ENCODE data around the gene ERBB4.

Gene ERBB4

DNA sequence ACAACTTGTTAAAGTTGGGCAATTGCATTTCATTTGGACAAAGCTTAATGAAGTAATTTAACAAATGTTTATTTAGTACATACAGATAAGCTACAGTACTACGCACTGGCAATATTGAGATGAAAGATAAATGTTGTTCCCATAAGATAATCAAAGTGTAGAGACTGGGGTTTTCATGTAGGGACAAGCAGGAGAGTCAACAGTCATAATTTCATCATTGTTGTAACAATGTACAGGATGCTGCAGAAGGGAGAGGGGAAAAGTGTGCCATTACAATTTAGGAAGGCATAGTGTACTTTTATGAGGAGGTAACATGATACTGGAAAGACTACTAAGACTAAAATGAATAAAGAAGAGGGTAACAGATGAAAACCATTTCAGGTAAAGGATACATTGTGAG, 441.6 kb downstream of the ERBB4 start:
- TF ChIP-seq, protein P1, sequence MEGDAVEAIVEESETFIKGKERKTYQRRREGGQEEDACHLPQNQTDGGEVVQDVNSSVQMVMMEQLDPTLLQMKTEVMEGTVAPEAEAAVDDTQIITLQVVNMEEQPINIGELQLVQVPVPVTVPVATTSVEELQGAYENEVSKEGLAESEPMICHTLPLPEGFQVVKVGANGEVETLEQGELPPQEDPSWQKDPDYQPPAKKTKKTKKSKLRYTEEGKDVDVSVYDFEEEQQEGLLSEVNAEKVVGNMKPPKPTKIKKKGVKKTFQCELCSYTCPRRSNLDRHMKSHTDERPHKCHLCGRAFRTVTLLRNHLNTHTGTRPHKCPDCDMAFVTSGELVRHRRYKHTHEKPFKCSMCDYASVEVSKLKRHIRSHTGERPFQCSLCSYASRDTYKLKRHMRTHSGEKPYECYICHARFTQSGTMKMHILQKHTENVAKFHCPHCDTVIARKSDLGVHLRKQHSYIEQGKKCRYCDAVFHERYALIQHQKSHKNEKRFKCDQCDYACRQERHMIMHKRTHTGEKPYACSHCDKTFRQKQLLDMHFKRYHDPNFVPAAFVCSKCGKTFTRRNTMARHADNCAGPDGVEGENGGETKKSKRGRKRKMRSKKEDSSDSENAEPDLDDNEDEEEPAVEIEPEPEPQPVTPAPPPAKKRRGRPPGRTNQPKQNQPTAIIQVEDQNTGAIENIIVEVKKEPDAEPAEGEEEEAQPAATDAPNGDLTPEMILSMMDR (IDR thresholded peaks at IDR 0.05; ENCODE audit: low read depth, low read length): no peak
- H3K4me3 ChIP-seq (replicated peaks in 1 of 2; ENCODE audit: low read depth in 2 of 2, low read length in 2 of 2): no peak overlapping the region
- no peak for DNase-seq (ENCODE audit: low read depth in 2 of 2)

DNA sequence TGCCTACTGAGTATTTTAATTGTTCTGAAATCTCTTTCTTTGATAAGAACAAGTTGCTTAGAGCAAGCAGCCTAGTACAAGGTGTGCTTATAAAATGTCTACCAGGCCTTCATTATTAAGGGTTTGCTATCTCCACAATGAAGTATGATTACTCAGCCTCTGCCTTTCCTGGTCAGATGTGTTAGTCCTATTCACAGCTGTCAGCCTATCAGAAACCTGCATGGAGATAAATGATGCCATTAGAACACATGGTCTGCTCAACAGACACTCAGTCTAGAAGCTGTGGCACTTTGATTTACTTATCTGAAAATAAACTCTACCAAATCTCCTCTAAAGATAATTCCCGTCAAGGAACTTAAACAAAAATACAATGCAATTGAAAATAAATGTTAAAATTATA, 448.7 kb downstream of the ERBB4 start:
- no peak for DNase-seq (ENCODE audit: low read depth in 2 of 2)

DNA sequence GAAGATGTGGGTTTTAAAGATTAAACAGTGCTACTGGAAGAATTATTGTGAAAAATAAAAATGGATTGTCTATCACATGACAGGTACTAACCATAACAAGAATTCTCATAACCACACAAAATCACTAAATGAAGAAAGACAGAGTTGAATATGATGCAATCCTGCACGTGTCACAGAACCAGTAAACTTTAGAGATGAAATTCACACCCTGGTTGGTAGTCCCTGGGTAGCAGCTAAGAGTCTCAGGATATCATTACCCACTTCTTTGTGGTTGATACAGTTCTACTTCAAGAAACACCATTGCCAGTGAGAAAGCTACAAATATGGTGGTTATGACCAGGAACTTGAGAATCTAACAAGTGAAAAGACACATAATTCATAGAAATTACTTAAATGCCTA, 450.2 kb downstream of the ERBB4 start:
- DNase-seq (ENCODE audit: low read depth in 2 of 2): no peak
- TF ChIP-seq, protein P1 (IDR thresholded peaks at IDR 0.05; ENCODE audit: low read depth, low read length): no peak
- H3K4me3 ChIP-seq (replicated peaks in 1 of 2; ENCODE audit: low read depth in 2 of 2, low read length in 2 of 2): no peak overlapping the region

More for the DNA sequence above, 448.7 kb downstream of the ERBB4 start:
- H3K4me3 ChIP-seq (replicated peaks in 1 of 2; ENCODE audit: low read depth in 2 of 2, low read length in 2 of 2): no peak overlapping the region
- TF ChIP-seq, protein P1 (IDR thresholded peaks at IDR 0.05; ENCODE audit: low read depth, low read length): no peak

DNA sequence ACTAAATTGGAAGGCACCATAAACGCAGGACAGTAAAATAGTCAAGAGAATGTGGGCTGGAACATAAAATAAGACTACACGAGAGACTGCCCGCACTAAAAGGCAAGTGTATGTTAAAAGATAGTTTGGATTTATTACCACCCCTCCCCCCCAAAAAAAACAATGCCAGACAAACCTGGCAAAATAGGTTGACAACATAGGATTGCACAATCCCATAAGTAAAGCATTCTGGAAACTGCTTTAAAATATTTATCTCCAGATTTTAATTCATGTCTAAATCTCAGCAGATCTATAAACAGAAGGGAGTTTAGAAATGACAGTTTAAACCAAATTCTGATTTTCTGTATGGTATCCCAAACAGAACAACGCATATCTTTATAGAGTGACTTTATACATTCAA, 455.1 kb downstream of the ERBB4 start:
- no peak overlapping the region for H3K4me3 ChIP-seq (replicated peaks in 1 of 2; ENCODE audit: low read depth in 2 of 2, low read length in 2 of 2)
- no peak for DNase-seq (ENCODE audit: low read depth in 2 of 2)
- TF ChIP-seq, protein P1 (IDR thresholded peaks at IDR 0.05; ENCODE audit: low read depth, low read length): no peak

DNA sequence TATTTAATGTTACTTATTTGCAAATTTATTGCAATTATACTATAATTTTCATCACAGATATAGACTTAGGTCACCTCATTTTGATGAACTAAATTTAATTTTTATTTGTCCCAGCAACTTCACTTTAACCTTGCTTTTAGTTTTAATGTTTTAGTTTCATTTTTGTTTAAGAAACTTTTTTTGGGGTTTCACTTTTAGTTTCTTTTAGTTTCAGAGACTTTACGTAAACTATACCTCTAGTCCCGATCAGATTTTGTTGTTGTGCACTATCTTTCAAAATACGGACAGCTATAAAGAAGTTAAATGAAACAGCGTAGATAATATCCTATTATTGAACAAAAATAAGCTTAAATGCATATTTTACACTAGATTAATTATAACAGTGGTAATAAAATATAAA, 460.5 kb downstream of the ERBB4 start:
- DNase-seq (ENCODE audit: low read depth in 2 of 2): no peak
- H3K4me3 ChIP-seq (replicated peaks in 1 of 2; ENCODE audit: low read depth in 2 of 2, low read length in 2 of 2): no peak overlapping the region
- TF ChIP-seq, protein P1 (IDR thresholded peaks at IDR 0.05; ENCODE audit: low read depth, low read length): no peak

DNA sequence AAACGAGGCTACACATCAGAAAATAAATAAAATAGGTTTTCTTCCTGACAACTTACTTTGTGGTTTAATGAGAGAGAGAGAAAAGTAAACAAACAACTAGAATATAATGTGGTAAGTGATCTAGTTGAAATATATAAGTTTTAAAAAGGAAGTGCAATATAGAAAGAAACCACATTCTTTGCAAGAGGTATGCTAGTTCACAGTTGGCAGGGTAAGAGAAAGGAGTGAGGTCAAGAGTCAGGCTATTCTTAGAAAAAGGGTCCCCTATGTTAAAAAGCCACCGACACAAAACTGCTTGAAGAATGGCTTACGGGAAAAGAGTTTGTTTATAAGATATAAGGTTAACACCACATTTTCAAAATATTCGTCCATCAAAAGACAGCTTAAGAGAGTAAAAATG, 462.1 kb downstream of the ERBB4 start:
- DNase-seq (ENCODE audit: low read depth in 2 of 2): no peak
- H3K4me3 ChIP-seq (replicated peaks in 1 of 2; ENCODE audit: low read depth in 2 of 2, low read length in 2 of 2): no peak overlapping the region
- TF ChIP-seq, protein P1 (IDR thresholded peaks at IDR 0.05; ENCODE audit: low read depth, low read length): no peak

DNA sequence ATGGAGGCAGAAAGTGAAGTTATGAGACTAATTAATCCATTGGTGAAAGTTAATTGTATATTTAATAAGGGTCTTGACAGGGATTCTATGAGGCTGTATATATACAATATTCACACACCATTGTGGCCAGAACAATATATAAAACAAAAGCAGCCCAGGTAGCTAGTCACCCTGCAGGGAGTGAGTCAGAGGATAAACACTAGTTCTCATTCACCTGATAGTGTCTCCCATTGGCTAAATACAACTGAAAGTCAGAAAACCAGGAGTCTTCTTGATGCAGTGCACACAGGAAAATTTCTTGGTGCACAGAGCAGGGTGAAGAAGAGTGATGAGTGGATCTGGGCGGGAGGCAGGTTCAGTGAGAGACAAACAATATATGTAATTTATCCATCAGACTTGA, 465.2 kb downstream of the ERBB4 start:
- H3K4me3 ChIP-seq (replicated peaks in 1 of 2; ENCODE audit: low read depth in 2 of 2, low read length in 2 of 2): no peak overlapping the region
- TF ChIP-seq, protein P1 (IDR thresholded peaks at IDR 0.05; ENCODE audit: low read depth, low read length): no peak
- DNase-seq (ENCODE audit: low read depth in 2 of 2): no peak

Data from cardiac fibroblast (primary cell).